H9 (cell line): ENCODE data around the gene CFAP73. TPM values are rescaled to one million over a fixed set of nuclear protein-coding genes. Genes with fewer than 3 reads are reported as not detected.

Source experiments
- DNase-seq: peaks from one replicate; pipeline ENCODE4 v3.0.0-alpha.2; 2017
- H2AFZ ChIP-seq: one replicate; pipeline ENCODE4 v1.6.1; 2013; ENCODE audit warnings: mild to moderate bottlenecking, low read length, control low read depth, moderate library complexity
- H2AK5ac ChIP-seq: 2 replicates; pipeline ENCODE4 v1.6.1; 2013; ENCODE audit warnings: low read length, control low read depth, mixed read lengths; ENCODE audit not compliant: insufficient read length
- H2BK120ac ChIP-seq: one replicate; pipeline ENCODE4 v1.6.1; 2013; ENCODE audit warnings: low read depth, mild to moderate bottlenecking, low read length, control low read depth, inconsistent platforms; ENCODE audit not compliant: poor library complexity, severe bottlenecking
- H2BK12ac ChIP-seq: 2 replicates; pipeline ENCODE4 v1.6.1; 2013; ENCODE audit warnings: low read length, control low read depth, mixed read lengths, low read depth; ENCODE audit not compliant: insufficient read length
- H2BK15ac ChIP-seq: 2 replicates; pipeline ENCODE4 v1.6.1; 2013; ENCODE audit warnings: low read depth, low read length, control low read depth
- H2BK20ac ChIP-seq: one replicate; pipeline ENCODE4 v1.6.1; 2013; ENCODE audit warnings: low read depth, mild to moderate bottlenecking, low read length, control low read depth, inconsistent platforms; ENCODE audit not compliant: poor library complexity, severe bottlenecking
- H2BK5ac ChIP-seq: 2 replicates; pipeline ENCODE4 v1.6.1; 2013; ENCODE audit warnings: low read length, control low read depth, mixed read lengths; ENCODE audit not compliant: insufficient read length
- H3K14ac ChIP-seq: 2 replicates; pipeline ENCODE4 v1.6.1; 2013; ENCODE audit warnings: low read length, control low read depth; ENCODE audit not compliant: insufficient read depth
- H3K18ac ChIP-seq: 2 replicates; pipeline ENCODE4 v1.6.1; 2013; ENCODE audit warnings: low read depth, mild to moderate bottlenecking, mixed read lengths, low read length, control low read depth; ENCODE audit not compliant: insufficient read length
- H3K23ac ChIP-seq: 2 replicates; pipeline ENCODE4 v1.6.1; 2013; ENCODE audit warnings: low read length, control low read depth, mixed read lengths, low read depth; ENCODE audit not compliant: insufficient read length
- H3K23me2 ChIP-seq: 2 replicates; pipeline ENCODE4 v1.6.1; 2013; ENCODE audit warnings: low read depth, mild to moderate bottlenecking, mixed read lengths, low read length, control low read depth; ENCODE audit not compliant: insufficient read length, poor library complexity, severe bottlenecking
- H3K27ac ChIP-seq: 2 replicates; pipeline ENCODE4 v1.5.1; 2013; ENCODE audit warnings: low read length, control low read depth, mixed read lengths, low read depth; ENCODE audit not compliant: insufficient read length
- H3K27me3 ChIP-seq: 2 replicates; pipeline ENCODE4 v1.6.1; 2013; ENCODE audit warnings: low read length, control low read depth, inconsistent platforms; ENCODE audit not compliant: insufficient read depth
- H3K4ac ChIP-seq: 2 replicates; pipeline ENCODE4 v1.6.1; 2013; ENCODE audit warnings: low read depth, mild to moderate bottlenecking, control low read depth, inconsistent platforms, low read length, moderate library complexity
- H3K4me1 ChIP-seq: 2 replicates; pipeline ENCODE4 v1.6.1; 2013; ENCODE audit warnings: low read length, control low read depth, inconsistent platforms; ENCODE audit not compliant: insufficient read depth
- H3K4me2 ChIP-seq: 2 replicates; pipeline ENCODE4 v1.6.1; 2013; ENCODE audit warnings: low read length, control low read depth, mixed read lengths; ENCODE audit not compliant: insufficient read length, insufficient read depth
- H3K56ac ChIP-seq: 2 replicates; pipeline ENCODE4 v1.6.1; 2013; ENCODE audit warnings: low read depth, mild to moderate bottlenecking, mixed read lengths, low read length, control low read depth; ENCODE audit not compliant: insufficient read length
- H3K79me1 ChIP-seq: 2 replicates; pipeline ENCODE4 v1.6.1; 2013; ENCODE audit warnings: low read depth, mild to moderate bottlenecking, moderate library complexity, low read length, control low read depth, inconsistent platforms; ENCODE audit not compliant: insufficient read depth, poor library complexity, severe bottlenecking
- H3K79me2 ChIP-seq: 2 replicates; pipeline ENCODE4 v1.6.1; 2013; ENCODE audit warnings: low read length, control low read depth, inconsistent platforms; ENCODE audit not compliant: insufficient read depth
- H3K9ac ChIP-seq: 2 replicates; pipeline ENCODE4 v1.6.1; 2013; ENCODE audit warnings: low read length, control low read depth, mixed read lengths; ENCODE audit not compliant: insufficient read length; ENCODE audit errors: extremely low read depth
- H3K9me3 ChIP-seq: one replicate; pipeline ENCODE4 v1.6.1; 2013; ENCODE audit warnings: low read depth, low read length, inconsistent platforms; ENCODE audit not compliant: control insufficient read depth
- H3T11ph ChIP-seq: one replicate; pipeline ENCODE4 v1.6.1; 2013; ENCODE audit warnings: mild to moderate bottlenecking, low read length, control low read depth, inconsistent platforms
- H4K20me1 ChIP-seq: one replicate; pipeline ENCODE4 v1.6.1; 2013; ENCODE audit not compliant: control insufficient read depth, insufficient read length, insufficient read depth
- H4K5ac ChIP-seq: 2 replicates; pipeline ENCODE4 v1.6.1; 2013; ENCODE audit warnings: low read depth, mild to moderate bottlenecking, mixed read lengths, low read length, control low read depth; ENCODE audit not compliant: insufficient read length
- H4K8ac ChIP-seq: replicated peaks from 2 replicates; pipeline ENCODE4 v1.6.1; 2013; ENCODE audit warnings: low read length, control low read depth, mixed read lengths, low read depth; ENCODE audit not compliant: insufficient read length
- H4K91ac ChIP-seq: 2 replicates; pipeline ENCODE4 v1.6.1; 2013; ENCODE audit warnings: low read depth, mild to moderate bottlenecking, moderate library complexity, mixed read lengths, low read length, control low read depth; ENCODE audit not compliant: insufficient read length
- H3K27ac Mint-ChIP-seq, 3 experiments: 2 replicates in 2 of 3; 3 replicates in 1 of 3; pipeline ENCODE4 v1.8.0; 2020 to 2021; ENCODE audit warnings: mixed read lengths in 3 of 3, mild to moderate bottlenecking in 1 of 3, moderate library complexity in 1 of 3
- H3K27me3 Mint-ChIP-seq: 2 replicates; pipeline ENCODE4 v1.8.0; 2021; ENCODE audit warnings: low read depth, mild to moderate bottlenecking, moderate library complexity, mixed read lengths
- H3K36me3 Mint-ChIP-seq, 3 experiments: 2 replicates in 2 of 3; 3 replicates in 1 of 3; pipeline ENCODE4 v1.8.0; 2020 to 2021; ENCODE audit warnings: low read depth in 3 of 3, mixed read lengths in 3 of 3; ENCODE audit not compliant: insufficient read depth in 1 of 3
- H3K4me1 Mint-ChIP-seq, 2 experiments: 2 replicates each; pipeline ENCODE4 v1.8.0; 2020; ENCODE audit warnings: mixed read lengths in 2 of 2
- H3K4me3 Mint-ChIP-seq, 2 experiments: 2 replicates in 1 of 2; 3 replicates in 1 of 2; pipeline ENCODE4 v1.8.0; 2020 to 2021; ENCODE audit warnings: mild to moderate bottlenecking in 2 of 2, mixed read lengths in 2 of 2, moderate library complexity in 1 of 2
- H3K9me3 Mint-ChIP-seq, 2 experiments: 2 replicates in 1 of 2; 3 replicates in 1 of 2; pipeline ENCODE4 v1.8.0; 2020; ENCODE audit warnings: mild to moderate bottlenecking in 2 of 2, mixed read lengths in 2 of 2, moderate library complexity in 1 of 2
- CTCF ChIP-seq: fragments of 200-600 bp; sonication (generic); conservative IDR thresholded peaks from 3 replicates; pipeline ENCODE4 v1.8.0; 2021; ENCODE audit warnings: antibody characterized with exemption, mild to moderate bottlenecking
- WGBS: extraction: QIAGEN DNeasy Blood & Tissue Kit; methylation state at CpG from one replicate; pipeline ENCODE4 v1.1.7; 2013; ENCODE audit warnings: missing lambda C conversion rate, low lambda C conversion rate, mixed read lengths; ENCODE audit not compliant: insufficient read length; ENCODE audit errors: extremely low coverage; 5-methylcytosine and 5-hydroxymethylcytosine counted together
- total RNA-seq: library from RNA; stranded (reverse); gene quantifications from 2 replicates; pipeline ENCODE4 v1.2.1, GENCODE V29; 2021

Gene CFAP73
- total RNA-seq, 1 experiment from 2014 or later: not detected

- Mint-ChIP-seq H3K27me3 (no peaks in the 10 kb centered on the region), H3K4me1 (no peaks in the 10 kb centered on the region), H3K4me3 (no peak overlapping the region), H3K36me3 (peaks cover 64 to 91% (median 87%) of the 10 kb centered on the region in 3 experiments; a peak in 6 of 7 replicates), H3K9me3 (no peaks in the 10 kb centered on the region), H3K27ac (no peak overlapping the region)
- Histone ChIP-seq H3K9me3 (no peaks in the 10 kb centered on the region), H3K27ac (no peak overlapping the region), H2BK5ac (no peak overlapping the region), H3K9ac (no peak overlapping the region), H2BK15ac (no peak overlapping the region), H3K27me3 (no peaks in the 10 kb centered on the region), H4K91ac (no peak overlapping the region), H3K4me1 (no peaks in the 10 kb centered on the region), H4K20me1 (no peaks in the 10 kb centered on the region), H3T11ph (no peak overlapping the region), H3K4me2 (no peak overlapping the region), H2BK20ac (no peak overlapping the region), H3K79me2 (no peaks in the 10 kb centered on the region), H3K4ac (no peak overlapping the region), H2BK12ac (no peak overlapping the region), H4K8ac (no peak overlapping the region), H2AFZ (no peak overlapping the region), H3K14ac (no peak overlapping the region), H4K5ac (no peak overlapping the region), H3K56ac (no peak overlapping the region), H2BK120ac (no peak overlapping the region), H3K23me2 (no peaks in the 10 kb centered on the region), H3K18ac (no peak overlapping the region), H3K79me1 (no peaks in the 10 kb centered on the region), H2AK5ac (no peak overlapping the region), H3K23ac (no peak overlapping the region)
- DNase-seq: no peak
- WGBS: no CpG with 5 or more reads among the region's 7 CpGs
- no peak for TF ChIP-seq CTCF
Observed at GRCh38 chr12:113173081-113173698, 23.7 kb downstream of the CFAP73 start.
